ENCODE measurements around the gene SINHCAF.
"Not testable (repeated sequence)": the region's sequence is repeated elsewhere in the genome, so short reads cannot be mapped to it uniquely, and the experiment has no call there.

Gene SINHCAF

GRCh38 chr12:31259136-31259886 is 66.6 kb downstream of the SINHCAF start:
- DNase-seq, result no peak

GRCh38 chr12:31257784-31258183 is 68.2 kb downstream of the SINHCAF start:
- no peak for DNase-seq

GRCh38 chr12:31251707-31252611 is 74.0 kb downstream of the SINHCAF start:
- DNase-seq, result not testable (repeated sequence)

GRCh38 chr12:31250179-31250578 is 75.8 kb downstream of the SINHCAF start:
- no peak for DNase-seq

- DNase-seq, result no peak
Measured at GRCh38 chr12:31249356-31249755, 76.6 kb downstream of the SINHCAF start.

GRCh38 chr12:31248815-31249214 is 77.1 kb downstream of the SINHCAF start:
- DNase-seq, result no peak

GRCh38 chr12:31248337-31248736 is 77.6 kb downstream of the SINHCAF start:
- no peak for DNase-seq

- no peak for DNase-seq
Measured at GRCh38 chr12:31246470-31246850, 79.5 kb downstream of the SINHCAF start.

- DNase-seq, result no peak
Measured at GRCh38 chr12:31245822-31246469, 80.0 kb downstream of the SINHCAF start.

GRCh38 chr12:31242418-31242817 is 83.5 kb downstream of the SINHCAF start:
- not testable (repeated sequence) for DNase-seq

- DNase-seq, result peak; percentile 39
Measured at GRCh38 chr12:31238764-31239387, 87.1 kb downstream of the SINHCAF start.

GRCh38 chr12:31238333-31238732 is 87.6 kb downstream of the SINHCAF start:
- not testable (repeated sequence) for DNase-seq

GRCh38 chr12:31236998-31237637 is 88.8 kb downstream of the SINHCAF start:
- no peak for DNase-seq

GRCh38 chr12:31235868-31236395 is 90.0 kb downstream of the SINHCAF start:
- DNase-seq, result no peak

- DNase-seq, result no peak
Measured at GRCh38 chr12:31234955-31235867, 90.7 kb downstream of the SINHCAF start.

- DNase-seq, result no peak
Measured at GRCh38 chr12:31234053-31234840, 91.7 kb downstream of the SINHCAF start.

GRCh38 chr12:31233061-31233730 is 92.8 kb downstream of the SINHCAF start:
- no peak for DNase-seq

- no peak for DNase-seq
Measured at GRCh38 chr12:31232361-31232965, 93.5 kb downstream of the SINHCAF start.

Data from T1000 (cell line).